OCI-LY3 (cell line): Measurements from ENCODE around the gene NGF.

Experiments used
- CTCF ChIP-seq: fragments of 200-600, 300-600 bp; sonication (generic); IDR thresholded peaks from 2 replicates; pipeline ENCODE4 v1.5.1; 2014; ENCODE audit warnings: antibody characterized with exemption, low read length, low read depth
- EZH2phosphoT487 ChIP-seq: fragments of 200-600 bp; shearing (Covaris generic); IDR thresholded peaks from 2 replicates; pipeline ENCODE4 v1.6.1; 2018; ENCODE audit warnings: antibody characterized with exemption, mixed run types, low read depth

GRCh38 chr1:115237023-115237422, 101.0 kb downstream of the NGF start:
- no peak for TF ChIP-seq CTCF
- no peak for TF ChIP-seq EZH2phosphoT487
